ENCODE measurements around the gene APOL2. TPM values are rescaled to one million over a fixed set of nuclear protein-coding genes. Genes with fewer than 3 reads are reported as not detected.

APOL2 gene
- total and polyA plus RNA-seq, 10 of the 15 experiments (the other 5 are each of a cell fraction or from before 2014, with no cell fraction given), result 4.4 to 39.9 (median 25.0) TPM

- H3K4me1 ChIP-seq (ENCODE audit: control insufficient read depth, insufficient read depth, low read length), result no peaks in the 10 kb centered on the region
- ATAC-seq, result peak; percentile 98
- POLR2A ChIA-PET, result no interaction called here
- WGBS (ENCODE audit: insufficient coverage, insufficient replicate concordance, low lambda C conversion rate, missing lambda C conversion rate), result 2% methylated on average over 7 of the region's 7 CpGs
- no peaks in the 10 kb centered on the region for H3K79me2 ChIP-seq (ENCODE audit: control insufficient read depth, insufficient read depth, low read length)
- H3K9me3 ChIP-seq (replicated peaks; ENCODE audit: control insufficient read depth, insufficient read depth, low read length), result no peaks in the 10 kb centered on the region
- no peak overlapping the region for H2AFZ ChIP-seq (ENCODE audit: control insufficient read depth, low read depth, low read length)
- SMC1A ChIA-PET (ENCODE audit: uncharacterized antibody, unreplicated experiment), result interaction anchor here (0.7 to 1.7 kb wide), 10 partner anchors 11 to 80 kb away, joined by 3 to 9 read pairs (median 4); partner anchors contain the start of gene APOL2
- H3K27ac ChIP-seq (ENCODE audit: control insufficient read depth, insufficient read depth), result no peak overlapping the region
- no TSS peak for BruUV-seq (replicated peaks)
- peak; percentile 69 for FAIRE-seq
- no peaks in the 10 kb centered on the region for H4K20me1 ChIP-seq (ENCODE audit: control insufficient read depth, insufficient read depth)
- RAD21 ChIA-PET (ENCODE audit: unreplicated experiment), result interaction anchor here (0.6 to 2.2 kb wide), 6 partner anchors 11 to 288 kb away, joined by 3 to 8 read pairs (median 4); no protein-coding TSS in a partner anchor
- no peak overlapping the region for H3K4me2 ChIP-seq (ENCODE audit: control insufficient read depth, insufficient read depth)
- CTCF ChIA-PET, result interaction anchor here (0.8 to 4.0 kb wide), 14 partner anchors 11 to 264 kb away, joined by 3 to 32 read pairs (median 4); partner anchors contain the start of gene APOL2
- H3K9ac ChIP-seq (ENCODE audit: control insufficient read depth, insufficient read depth, low read length), result no peak overlapping the region
- intact Hi-C loops (cut with micrococcal nuclease; ENCODE audit: unreplicated experiment), result loop anchor here (1.0 kb wide), 1 partner anchor 27 kb away; no protein-coding TSS in a partner anchor
- no peak for DNase-seq (ENCODE audit: low read depth, low spot score)
- H3K4me3 ChIP-seq, result no peak overlapping the region
- no peaks in the 10 kb centered on the region; a peak in 1 of 4 replicates for H3K36me3 ChIP-seq (ENCODE audit: control insufficient read depth in 2 of 2, insufficient read depth in 2 of 2, low read length in 1 of 2)
- H3K27me3 ChIP-seq (replicated peaks in 1 of 2; ENCODE audit: control insufficient read depth in 2 of 2, insufficient read depth in 2 of 2, low read length in 1 of 2), result no peaks in the 10 kb centered on the region
- in situ Hi-C loops (cut with MboI), result no loop called here
- TF ChIP-seq BCL11A (IDR thresholded peaks at IDR 0.05; ENCODE audit: low read depth, low read length) (no peak), MEF2B (IDR thresholded peaks at IDR 0.05; ENCODE audit: partially characterized antibody, poor library complexity, severe bottlenecking) (no peak), SMC3 (IDR thresholded peaks at IDR 0.05; ENCODE audit: borderline replicate concordance, low read length) (peak; percentile 73; the same call in 1 of the 2 replicates), USF1 (IDR thresholded peaks at IDR 0.05; ENCODE audit: borderline replicate concordance, extremely low read length, insufficient read depth, low read depth, low read length) (no peak), NFXL1 (IDR thresholded peaks at IDR 0.05; ENCODE audit: borderline replicate concordance) (no peak), CBX5 (IDR thresholded peaks at IDR 0.05; ENCODE audit: low read depth) (no peak), RB1 (IDR thresholded peaks at IDR 0.05; ENCODE audit: borderline replicate concordance) (peak; percentile 35; the same call in 1 of the 2 replicates), RFX5 (IDR thresholded peaks at IDR 0.05; ENCODE audit: low read depth, low read length) (no peak), ZNF24 (IDR thresholded peaks at IDR 0.05) (no peak), MYB (IDR thresholded peaks at IDR 0.05; ENCODE audit: borderline replicate concordance, low read depth, low read length) (no peak), CTCF (IDR thresholded peaks at IDR 0.05 in 2 of 3, conservative IDR thresholded peaks at IDR 0.05 in 1 of 3; ENCODE audit: control insufficient read depth in 2 of 3, extremely low read depth in 1 of 3, insufficient read depth in 1 of 3, low read depth in 3 of 3, low read length in 3 of 3) (peak; percentile 76 to 83 (median 81)), POLR2AphosphoS2 (IDR thresholded peaks at IDR 0.05; ENCODE audit: low read depth, low read length) (no peak), SREBF1 (IDR thresholded peaks at IDR 0.05; ENCODE audit: low read length) (no peak), IRF5 (IDR thresholded peaks at IDR 0.05; ENCODE audit: borderline replicate concordance) (no peak), ZNF217 (IDR thresholded peaks at IDR 0.05) (no peak), ATF2 (IDR thresholded peaks at IDR 0.05; ENCODE audit: low read length) (no peak), RCOR1 (conservative IDR thresholded peaks at IDR 0.05; ENCODE audit: low read depth, low read length) (no peak)
Measured at GRCh38 chr22:36221799-36222751, 17.3 kb downstream of the APOL2 start.
